ENCODE measurements around the gene GRIK4.

The GRIK4 gene

GRCh38 chr11:120931057-120931779 lies 419.7 kb downstream of the GRIK4 start:
- DNase-seq, result no peak

- DNase-seq, result no peak
Measured at GRCh38 chr11:120932305-120932915, 420.9 kb downstream of the GRIK4 start.

DNA sequence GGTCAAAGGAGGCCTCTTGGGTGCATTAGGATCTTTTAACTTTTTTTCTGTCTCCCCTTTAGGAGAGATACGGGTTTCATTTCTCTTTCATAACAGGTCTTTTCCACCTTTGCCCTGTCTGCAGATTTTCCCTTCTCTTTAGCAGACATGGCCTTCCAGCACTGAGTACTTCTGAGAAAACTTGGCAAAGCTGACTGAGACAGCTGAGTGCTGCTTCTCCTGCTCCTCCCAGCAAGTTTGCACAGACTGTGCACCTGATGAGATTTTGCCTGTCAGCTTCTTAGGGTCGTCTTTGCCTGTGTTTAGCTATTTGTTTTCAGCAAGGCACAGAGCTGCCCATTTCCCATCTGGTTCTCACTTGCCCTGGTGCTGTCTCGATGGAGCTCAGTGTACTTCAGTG lies 424.8 kb downstream of the GRIK4 start:
- no peak for DNase-seq

DNA sequence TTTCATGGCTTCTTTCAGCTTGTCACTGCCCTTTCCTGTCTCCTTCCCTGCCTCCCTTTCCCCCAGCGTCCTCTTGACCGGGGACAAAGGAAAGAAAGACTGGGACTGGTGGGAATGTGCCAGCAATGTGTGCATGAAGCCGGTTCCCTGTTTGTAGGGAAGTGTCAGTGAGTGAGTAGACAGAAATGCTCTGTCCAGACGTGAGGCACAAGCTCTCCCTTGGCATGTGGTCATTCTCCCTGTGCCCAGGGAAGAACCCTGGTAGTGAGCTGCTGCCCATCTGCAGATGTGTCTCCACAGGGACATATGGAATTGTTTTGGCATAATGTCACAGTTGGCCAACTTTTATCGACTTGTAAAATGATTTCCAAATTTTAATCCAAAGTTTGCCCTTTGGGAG lies 426.0 kb downstream of the GRIK4 start:
- no peak for DNase-seq

DNA sequence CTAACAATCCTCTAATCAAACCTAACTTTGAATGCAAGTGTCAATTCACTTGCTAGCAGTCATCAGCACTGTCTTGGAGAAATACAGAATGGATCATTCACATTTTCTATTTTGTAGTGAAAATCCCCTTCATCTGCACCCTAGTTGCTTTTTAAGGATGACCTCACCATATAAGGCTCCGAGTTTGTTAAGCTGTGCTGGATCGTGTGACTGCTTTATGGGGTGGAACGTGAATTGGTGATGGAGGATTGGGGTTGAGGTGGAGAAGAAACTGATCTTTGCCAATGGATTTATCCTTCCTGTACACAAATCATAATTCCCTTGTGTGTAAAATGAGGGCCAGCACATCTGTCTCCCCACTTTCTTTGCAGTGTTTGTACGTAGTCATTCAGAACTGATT lies 426.7 kb downstream of the GRIK4 start:
- no peak for DNase-seq

GRCh38 chr11:120940160-120940848 lies 428.8 kb downstream of the GRIK4 start:
- DNase-seq, result no peak

- DNase-seq, result no peak
Measured at GRCh38 chr11:120941000-120941399, 429.5 kb downstream of the GRIK4 start.

DNA sequence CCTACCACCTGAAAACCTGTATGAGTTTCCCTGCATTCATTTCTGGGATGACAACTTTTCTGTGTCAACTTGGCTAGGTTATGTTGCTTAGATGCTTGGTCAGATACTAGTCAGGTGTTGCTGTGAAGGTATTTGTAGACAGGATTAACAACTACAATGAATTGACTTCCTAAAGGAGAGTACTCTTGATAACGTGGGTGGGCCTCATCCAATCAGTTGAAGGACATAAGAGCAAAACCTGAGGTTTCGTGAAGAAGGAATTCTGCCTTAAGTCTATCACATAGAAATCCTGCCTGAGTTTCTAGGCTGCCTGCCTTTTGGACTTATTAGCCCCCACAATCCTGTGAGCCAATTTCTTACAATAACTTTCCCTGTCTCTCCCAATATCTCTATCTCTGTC lies 431.2 kb downstream of the GRIK4 start:
- no peak for DNase-seq

DNA sequence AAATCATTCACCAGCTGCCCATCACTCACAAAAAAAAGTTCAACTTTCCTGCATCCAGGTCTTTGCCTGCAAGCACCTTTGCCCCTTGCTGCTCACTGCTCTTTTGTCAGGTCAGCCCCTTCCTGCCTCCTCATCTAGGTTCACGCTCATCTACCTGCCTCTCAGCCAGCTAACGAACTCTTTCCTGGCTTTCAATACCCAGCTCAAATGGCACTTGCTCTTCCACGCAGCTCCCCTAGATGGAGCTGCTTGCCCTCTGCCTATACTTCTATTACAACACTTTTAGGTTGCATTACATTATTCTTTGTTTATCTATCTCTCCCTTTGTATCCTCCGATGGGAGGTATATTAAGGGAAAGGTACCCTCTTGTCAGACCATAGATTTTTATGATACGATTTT lies 433.5 kb downstream of the GRIK4 start:
- DNase-seq, result no peak

DNA sequence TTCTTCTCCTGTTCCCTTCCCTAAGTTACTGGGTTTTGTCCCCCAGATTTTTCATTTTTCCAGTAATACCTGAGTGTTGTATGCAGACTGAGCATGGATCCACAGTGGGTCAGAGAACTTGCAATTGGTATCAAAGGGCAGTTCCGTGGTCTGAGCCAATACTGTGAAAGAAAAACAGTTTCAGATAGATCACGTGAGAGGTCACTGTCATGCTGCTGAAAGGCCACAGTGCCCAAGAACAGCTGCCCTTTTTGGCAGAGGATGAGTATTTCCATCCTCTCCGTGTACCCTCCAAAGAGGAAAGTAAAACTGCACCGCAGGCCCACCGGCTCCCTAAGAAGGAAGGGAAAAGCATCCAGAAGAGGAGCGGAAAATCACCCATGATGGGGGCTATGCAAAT lies 439.3 kb downstream of the GRIK4 start:
- DNase-seq, result no peak

DNA sequence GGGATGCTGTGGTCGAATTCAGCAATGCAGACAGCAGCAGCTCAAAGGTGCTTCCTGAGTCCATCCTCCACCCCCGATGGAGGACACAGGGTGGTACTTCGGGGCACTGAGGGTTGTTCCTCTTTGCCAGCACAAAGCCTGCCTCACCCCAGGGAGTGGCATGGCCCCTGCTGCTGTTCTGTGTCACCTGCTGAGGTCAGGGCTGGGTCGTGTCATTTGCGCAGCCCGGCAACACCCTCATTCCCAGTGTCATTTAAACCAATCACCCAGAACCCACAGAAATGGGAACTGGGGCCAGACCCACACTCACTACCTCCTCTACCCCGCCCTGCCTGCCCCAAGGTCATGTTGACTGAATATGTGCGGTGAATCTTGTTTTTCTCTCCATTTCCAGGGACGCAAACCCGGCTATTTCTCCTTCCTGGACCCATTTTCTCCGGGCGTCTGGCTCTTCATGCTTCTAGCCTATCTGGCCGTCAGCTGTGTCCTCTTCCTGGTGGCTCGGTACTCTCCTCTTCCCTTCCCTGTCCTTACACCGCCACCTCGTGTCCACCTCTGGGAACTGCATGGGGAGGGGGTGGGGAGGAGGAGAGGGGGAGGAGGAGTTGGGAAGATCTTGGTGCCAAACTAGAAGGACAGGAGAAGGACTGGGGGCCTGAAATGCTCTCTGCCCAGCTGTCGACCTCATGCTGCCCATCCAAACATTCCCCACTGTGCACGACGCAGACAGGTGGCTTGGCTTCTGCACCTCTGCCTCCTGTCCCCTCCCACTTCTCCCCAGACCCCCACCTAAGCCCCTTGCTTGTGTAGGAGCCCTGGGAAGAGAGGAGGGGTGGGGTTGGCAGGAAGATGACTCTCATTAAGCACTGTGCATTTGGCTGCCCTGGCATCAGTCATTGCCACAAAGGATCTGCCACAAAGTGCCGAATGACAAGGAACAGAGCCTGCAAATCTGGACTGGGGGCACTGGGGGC lies 441.2 kb downstream of the GRIK4 start:
- peak in 3 of 4 experiments; percentile 29 to 56 (median 41) for DNase-seq

DNA sequence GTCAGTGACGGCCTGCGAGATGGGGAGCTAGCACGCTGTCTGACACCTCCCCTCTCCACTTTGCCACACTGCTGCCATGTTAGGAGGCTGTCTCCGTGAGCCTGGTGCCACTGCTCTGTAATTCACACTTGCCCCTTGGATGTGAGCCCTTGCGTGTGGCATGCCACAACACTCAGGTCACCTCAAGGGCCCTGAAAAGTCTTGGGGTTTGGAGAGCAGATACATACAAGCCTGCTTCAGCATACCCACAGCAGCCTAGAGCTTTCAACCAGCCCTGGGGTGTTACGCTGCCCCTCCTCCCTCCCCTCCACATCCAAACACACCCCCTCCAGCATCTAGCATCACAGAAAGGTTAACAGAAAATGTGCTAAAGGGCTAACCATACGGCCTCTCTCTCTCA lies 442.8 kb downstream of the GRIK4 start:
- DNase-seq, result no peak

- peak in 1 of 4 experiments; percentile 18 for DNase-seq
Measured at GRCh38 chr11:120956710-120957495, 445.4 kb downstream of the GRIK4 start.

- DNase-seq, result no peak
Measured at GRCh38 chr11:120958185-120958584, 446.6 kb downstream of the GRIK4 start.

GRCh38 chr11:120959189-120959588 lies 447.6 kb downstream of the GRIK4 start:
- DNase-seq, result no peak

DNA sequence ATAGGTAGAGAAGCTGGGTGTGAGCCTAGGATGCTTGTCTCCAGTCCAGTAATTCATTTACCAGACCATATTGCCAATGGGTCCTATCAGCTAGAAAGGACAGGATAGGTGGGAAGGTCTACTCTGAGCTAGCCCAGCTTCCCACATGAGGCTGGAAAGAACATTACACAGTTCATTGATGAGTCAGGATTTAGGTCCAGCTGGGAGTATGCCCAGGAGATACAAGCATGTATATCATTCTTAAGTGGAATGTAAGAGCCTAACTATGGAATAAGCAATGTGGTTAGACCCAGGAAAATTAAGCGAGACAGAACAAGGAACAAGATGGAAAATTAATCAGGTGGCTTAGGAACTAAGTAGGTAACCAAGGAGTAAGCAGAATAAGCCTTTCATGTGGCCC lies 453.3 kb downstream of the GRIK4 start:
- DNase-seq, result no peak

DNA sequence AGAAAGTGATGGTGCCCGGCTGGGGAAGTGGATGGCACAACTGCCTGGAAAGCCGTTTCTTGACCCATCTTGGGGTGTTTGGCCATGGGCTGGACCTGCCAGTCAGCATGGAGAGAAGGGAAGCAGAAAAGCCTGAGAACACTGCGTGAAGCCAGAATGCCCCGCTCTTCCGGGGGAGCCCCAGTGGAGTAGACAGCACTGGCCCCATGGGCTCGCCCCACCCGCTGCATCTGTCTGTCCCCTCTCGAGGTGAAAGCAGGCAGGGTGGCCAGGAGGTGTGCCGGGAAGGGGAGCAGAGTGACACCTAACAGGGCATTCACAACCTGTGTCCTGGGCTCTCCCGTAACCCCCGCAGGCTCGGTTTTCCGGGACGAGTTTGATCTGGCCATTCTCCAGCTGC lies 455.3 kb downstream of the GRIK4 start:
- no peak for DNase-seq

DNA sequence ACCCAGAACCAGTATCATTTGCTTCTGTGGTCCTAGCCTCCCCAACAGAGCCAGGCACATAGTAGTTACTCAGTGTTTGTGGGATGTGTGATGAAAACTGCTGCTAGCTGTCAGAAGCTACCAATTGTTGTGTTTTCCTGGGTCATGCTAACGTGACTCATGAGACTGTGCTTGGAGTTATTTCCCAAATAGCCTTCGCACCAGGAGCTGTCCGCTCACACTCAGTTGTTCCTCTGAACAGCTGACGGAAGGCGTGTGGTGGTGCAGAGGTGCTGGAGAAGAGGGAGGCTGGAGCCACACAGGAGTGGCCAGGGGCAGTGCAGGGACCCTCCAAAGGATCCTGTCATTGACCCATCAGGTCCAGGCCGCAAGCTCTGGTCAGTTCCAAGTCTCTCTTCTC lies 458.4 kb downstream of the GRIK4 start:
- DNase-seq, result no peak

- DNase-seq, result no peak
Measured at GRCh38 chr11:120971825-120972224, 460.3 kb downstream of the GRIK4 start.

- DNase-seq, result no peak
Measured at GRCh38 chr11:120972621-120973020, 461.1 kb downstream of the GRIK4 start.

- DNase-seq, result no peak
Measured at GRCh38 chr11:120973501-120973900, 462.0 kb downstream of the GRIK4 start.

DNA sequence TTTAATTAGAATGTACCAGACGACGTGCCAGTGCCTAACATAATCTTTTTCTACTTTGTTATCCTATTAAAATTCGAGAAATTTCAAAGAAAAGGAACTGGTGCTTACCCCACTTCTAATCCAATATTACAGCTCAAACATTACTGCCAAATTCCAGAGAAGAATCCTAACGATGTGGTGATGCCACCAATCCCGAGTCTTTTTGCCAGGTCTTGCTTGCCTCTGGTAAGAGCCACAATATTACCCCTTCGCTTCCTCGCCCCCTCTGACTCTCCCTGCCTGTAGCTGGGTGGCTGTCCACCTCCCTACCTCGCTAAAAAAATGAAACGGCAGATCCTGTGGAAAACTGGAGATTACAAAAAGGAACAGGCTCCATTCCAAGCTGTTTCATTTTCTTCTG lies 462.9 kb downstream of the GRIK4 start:
- DNase-seq, result no peak

Data from activated naive CD4-positive, alpha-beta T cell (primary cell).